GM23338 (cell line): ENCODE measurements around the gene APH1B. TPM values are rescaled to one million over a fixed set of nuclear protein-coding genes. Genes with fewer than 3 reads are reported as not detected.
"Not testable (repeated sequence)": the region's sequence is repeated elsewhere in the genome, so short reads cannot be mapped to it uniquely, and the experiment has no call there.

Experiments
- ATAC-seq: fragments of 200-7000 bp; cut with Tn5 transposase; 3 replicates; pipeline ENCODE4 v1.9.1; 2020
- DNase-seq: peaks from one replicate; pipeline ENCODE4 v3.0.0-alpha.2; 2015; ENCODE audit warnings: low spot score
- H2AFZ ChIP-seq: fragments of 200-600 bp; sonication (generic); 2 replicates; pipeline ENCODE4 v1.8.0; 2016; ENCODE audit warnings: antibody characterized with exemption, mild to moderate bottlenecking, moderate library complexity
- H3F3A ChIP-seq: fragments of 200-600 bp; sonication (generic); replicated peaks from 2 replicates; pipeline ENCODE4 v1.8.0; 2017; ENCODE audit warnings: antibody characterized with exemption, mixed run types, low read depth
- H3K27ac ChIP-seq: fragments of 200-600 bp; sonication (generic); 2 replicates; pipeline ENCODE4 v1.6.1; 2016; ENCODE audit warnings: low read depth
- H3K27me3 ChIP-seq: fragments of 200-600 bp; sonication (generic); 2 replicates; pipeline ENCODE4 v1.8.0; 2016; ENCODE audit warnings: mild to moderate bottlenecking, mixed run types, moderate library complexity; ENCODE audit not compliant: insufficient read depth
- H3K36me3 ChIP-seq: fragments of 200-600 bp; sonication (generic); 2 replicates; pipeline ENCODE4 v1.8.0; 2016; ENCODE audit warnings: mild to moderate bottlenecking; ENCODE audit not compliant: insufficient read depth
- H3K4me1 ChIP-seq: fragments of 200-600 bp; sonication (generic); 2 replicates; pipeline ENCODE4 v1.8.0; 2016; ENCODE audit warnings: mild to moderate bottlenecking, moderate library complexity; ENCODE audit not compliant: insufficient read depth
- H3K4me2 ChIP-seq: fragments of 200-600 bp; sonication (generic); 2 replicates; pipeline ENCODE4 v1.7.1; 2017; ENCODE audit warnings: mixed run types
- H3K4me3 ChIP-seq: fragments of 200-600 bp; sonication (generic); 2 replicates; pipeline ENCODE4 v1.6.1; 2016; ENCODE audit warnings: mixed run types
- H3K79me2 ChIP-seq: fragments of 200-600 bp; sonication (generic); replicated peaks from 2 replicates; pipeline ENCODE4 v1.8.0; 2017; ENCODE audit warnings: mild to moderate bottlenecking; ENCODE audit not compliant: insufficient read depth
- H3K9me2 ChIP-seq: fragments of 200-600 bp; sonication (generic); 2 replicates; pipeline ENCODE4 v1.8.0; 2017; ENCODE audit not compliant: insufficient read depth
- H4K20me1 ChIP-seq: fragments of 200-600 bp; sonication (generic); replicated peaks from 2 replicates; pipeline ENCODE4 v1.8.0; 2017; ENCODE audit warnings: mild to moderate bottlenecking; ENCODE audit not compliant: insufficient read depth
- H3K27ac Mint-ChIP-seq: 2 replicates; pipeline ENCODE4 v1.8.0; 2020; ENCODE audit warnings: inconsistent platforms, mild to moderate bottlenecking, moderate library complexity, mixed read lengths
- H3K27me3 Mint-ChIP-seq: 3 replicates; pipeline ENCODE4 v1.8.0; 2022; ENCODE audit warnings: low read depth, mild to moderate bottlenecking, moderate library complexity, mixed read lengths, inconsistent platforms; ENCODE audit not compliant: insufficient read depth, poor library complexity
- H3K36me3 Mint-ChIP-seq: 3 replicates; pipeline ENCODE4 v1.8.0; 2021; ENCODE audit warnings: low read depth, mild to moderate bottlenecking, inconsistent platforms, moderate library complexity, mixed read lengths
- H3K4me1 Mint-ChIP-seq: 3 replicates; pipeline ENCODE4 v1.8.0; 2020; ENCODE audit warnings: mild to moderate bottlenecking, inconsistent platforms, mixed read lengths
- H3K4me3 Mint-ChIP-seq: 3 replicates; pipeline ENCODE4 v1.8.0; 2021; ENCODE audit warnings: moderate library complexity, mild to moderate bottlenecking, inconsistent platforms, mixed read lengths
- H3K9me3 Mint-ChIP-seq: 3 replicates; pipeline ENCODE4 v1.8.0; 2020; ENCODE audit warnings: moderate library complexity, mild to moderate bottlenecking, inconsistent platforms, mixed read lengths
- CREB1 ChIP-seq: fragments of 250-450 bp; sonication (Bioruptor Pico); IDR thresholded peaks from 2 replicates; pipeline ENCODE4 v1.5.0; 2020; ENCODE audit warnings: low read depth, mild to moderate bottlenecking, moderate library complexity
- EZH2 ChIP-seq: fragments of 200-600 bp; sonication (generic); IDR thresholded peaks from one replicate; pipeline ENCODE4 v1.8.0; 2017; ENCODE audit warnings: antibody characterized with exemption, mild to moderate bottlenecking, low read depth; ENCODE audit not compliant: unreplicated experiment
- EZH2phosphoT487 ChIP-seq: fragments of 200-600 bp; sonication (generic); IDR thresholded peaks from one replicate; pipeline ENCODE4 v1.8.1; 2018; ENCODE audit warnings: antibody characterized with exemption; ENCODE audit not compliant: unreplicated experiment
- JUNB ChIP-seq: IDR thresholded peaks from one replicate; pipeline ENCODE4 v1.6.1; 2016; ENCODE audit warnings: antibody characterized with exemption; ENCODE audit not compliant: unreplicated experiment
- NANOG ChIP-seq: IDR thresholded peaks from 2 replicates; pipeline ENCODE4 v1.6.1; 2016; ENCODE audit warnings: antibody characterized with exemption, borderline replicate concordance
- POLR2AphosphoS5 ChIP-seq: IDR thresholded peaks from 2 replicates; pipeline ENCODE4 v1.6.1; 2016; ENCODE audit warnings: antibody characterized with exemption, low read depth
- STAT1 ChIP-seq: IDR thresholded peaks from one replicate; pipeline ENCODE4 v1.6.1; 2016; ENCODE audit warnings: antibody characterized with exemption; ENCODE audit not compliant: unreplicated experiment
- ZNF114 ChIP-seq: fragments of 250-450 bp; sonication (Bioruptor Pico); IDR thresholded peaks from 2 replicates; pipeline ENCODE4 v1.5.0; 2020; ENCODE audit warnings: mild to moderate bottlenecking, moderate library complexity
- ZNF331 ChIP-seq: fragments of 250-450 bp; sonication (Bioruptor Pico); IDR thresholded peaks from 2 replicates; pipeline ENCODE4 v1.5.0; 2020; ENCODE audit warnings: low read depth, mild to moderate bottlenecking, moderate library complexity
- polyA plus RNA-seq: library from polyadenylated mRNA; unstranded; fragments of >200 nt; fragmentation: Nextera tagmentation; extraction: Ambion mirVana; gene quantifications from 2 replicates; pipeline ENCODE4 v1.2.1, GENCODE V29; 2016
- total RNA-seq: library from RNA; depleted of rRNA; stranded (reverse); fragments of >200 nt; shearing (Covaris generic); gene quantifications from 2 replicates; pipeline ENCODE4 v1.2.3, GENCODE V29; 2014
- TF ChIP-seq, protein P1 (sequence below): IDR thresholded peaks from one replicate; pipeline ENCODE4 v1.6.1; 2018; ENCODE audit warnings: antibody characterized with exemption; ENCODE audit not compliant: unreplicated experiment
- TF ChIP-seq, protein P2 (sequence below): fragments of 250-450 bp; sonication (Bioruptor Pico); IDR thresholded peaks from 2 replicates; pipeline ENCODE4 v1.5.0; 2020; ENCODE audit warnings: mild to moderate bottlenecking, moderate library complexity

Gene APH1B
- total and polyA plus RNA-seq, 2 experiments from 2014 or later, result 14.3 to 24.4 TPM

DNA sequence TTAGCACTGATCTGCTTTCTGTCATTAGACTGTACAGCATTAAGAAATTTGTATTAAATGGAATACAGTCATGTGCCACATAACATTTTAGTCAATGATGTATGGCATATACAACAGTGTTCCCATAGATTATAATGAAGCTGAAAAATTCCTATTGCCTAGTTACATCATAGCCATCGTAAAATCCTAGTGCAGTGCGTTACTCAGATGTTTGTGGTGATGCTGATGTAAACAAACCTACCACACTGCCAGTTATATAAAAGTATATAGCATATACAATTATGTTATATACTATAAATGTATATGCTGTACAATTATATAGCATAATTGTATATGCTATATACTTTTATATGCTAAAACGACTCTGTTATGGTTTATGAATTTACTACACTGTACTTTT lies 41.7 kb downstream of the APH1B start:
- DNase-seq (no peak), ATAC-seq (no peak)
- H3K9me3 Mint-ChIP-seq, result no peaks in the 10 kb centered on the region
- no peaks in the 10 kb centered on the region for H3K36me3 Mint-ChIP-seq
- Histone ChIP-seq H3K4me3 (no peak overlapping the region), H3K27ac (no peak overlapping the region), H4K20me1 (no peaks in the 10 kb centered on the region), H3K9me2 (0 out of 2 replicates have a peak, but pooled peaks cover 3% of the 10 kb centered on the region), H3K27me3 (no peaks in the 10 kb centered on the region), H3K4me2 (no peak overlapping the region), H3K4me1 (peaks cover 42% of the 10 kb centered on the region), H3K79me2 (no peaks in the 10 kb centered on the region), H3K36me3 (no peaks in the 10 kb centered on the region), H2AFZ (no peak overlapping the region), H3F3A (no peaks in the 10 kb centered on the region)
- peaks cover 6% of the 10 kb centered on the region for H3K27me3 Mint-ChIP-seq
- no peak overlapping the region for H3K4me3 Mint-ChIP-seq
- H3K4me1 Mint-ChIP-seq, result peaks cover 38% of the 10 kb centered on the region
- no peak overlapping the region for H3K27ac Mint-ChIP-seq
- no peak for TF ChIP-seq ZNF331 (CRISPR knock-in tag)
- no peak for TF ChIP-seq POLR2AphosphoS5
- no peak for TF ChIP-seq CREB1 (CRISPR knock-in tag)
- TF ChIP-seq, protein P1, sequence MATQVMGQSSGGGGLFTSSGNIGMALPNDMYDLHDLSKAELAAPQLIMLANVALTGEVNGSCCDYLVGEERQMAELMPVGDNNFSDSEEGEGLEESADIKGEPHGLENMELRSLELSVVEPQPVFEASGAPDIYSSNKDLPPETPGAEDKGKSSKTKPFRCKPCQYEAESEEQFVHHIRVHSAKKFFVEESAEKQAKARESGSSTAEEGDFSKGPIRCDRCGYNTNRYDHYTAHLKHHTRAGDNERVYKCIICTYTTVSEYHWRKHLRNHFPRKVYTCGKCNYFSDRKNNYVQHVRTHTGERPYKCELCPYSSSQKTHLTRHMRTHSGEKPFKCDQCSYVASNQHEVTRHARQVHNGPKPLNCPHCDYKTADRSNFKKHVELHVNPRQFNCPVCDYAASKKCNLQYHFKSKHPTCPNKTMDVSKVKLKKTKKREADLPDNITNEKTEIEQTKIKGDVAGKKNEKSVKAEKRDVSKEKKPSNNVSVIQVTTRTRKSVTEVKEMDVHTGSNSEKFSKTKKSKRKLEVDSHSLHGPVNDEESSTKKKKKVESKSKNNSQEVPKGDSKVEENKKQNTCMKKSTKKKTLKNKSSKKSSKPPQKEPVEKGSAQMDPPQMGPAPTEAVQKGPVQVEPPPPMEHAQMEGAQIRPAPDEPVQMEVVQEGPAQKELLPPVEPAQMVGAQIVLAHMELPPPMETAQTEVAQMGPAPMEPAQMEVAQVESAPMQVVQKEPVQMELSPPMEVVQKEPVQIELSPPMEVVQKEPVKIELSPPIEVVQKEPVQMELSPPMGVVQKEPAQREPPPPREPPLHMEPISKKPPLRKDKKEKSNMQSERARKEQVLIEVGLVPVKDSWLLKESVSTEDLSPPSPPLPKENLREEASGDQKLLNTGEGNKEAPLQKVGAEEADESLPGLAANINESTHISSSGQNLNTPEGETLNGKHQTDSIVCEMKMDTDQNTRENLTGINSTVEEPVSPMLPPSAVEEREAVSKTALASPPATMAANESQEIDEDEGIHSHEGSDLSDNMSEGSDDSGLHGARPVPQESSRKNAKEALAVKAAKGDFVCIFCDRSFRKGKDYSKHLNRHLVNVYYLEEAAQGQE, result no peak
- no peak for TF ChIP-seq NANOG
- TF ChIP-seq ZNF114 (CRISPR knock-in tag), result no peak
- no peak for TF ChIP-seq STAT1
- no peak for TF ChIP-seq JUNB
- TF ChIP-seq, protein P2, sequence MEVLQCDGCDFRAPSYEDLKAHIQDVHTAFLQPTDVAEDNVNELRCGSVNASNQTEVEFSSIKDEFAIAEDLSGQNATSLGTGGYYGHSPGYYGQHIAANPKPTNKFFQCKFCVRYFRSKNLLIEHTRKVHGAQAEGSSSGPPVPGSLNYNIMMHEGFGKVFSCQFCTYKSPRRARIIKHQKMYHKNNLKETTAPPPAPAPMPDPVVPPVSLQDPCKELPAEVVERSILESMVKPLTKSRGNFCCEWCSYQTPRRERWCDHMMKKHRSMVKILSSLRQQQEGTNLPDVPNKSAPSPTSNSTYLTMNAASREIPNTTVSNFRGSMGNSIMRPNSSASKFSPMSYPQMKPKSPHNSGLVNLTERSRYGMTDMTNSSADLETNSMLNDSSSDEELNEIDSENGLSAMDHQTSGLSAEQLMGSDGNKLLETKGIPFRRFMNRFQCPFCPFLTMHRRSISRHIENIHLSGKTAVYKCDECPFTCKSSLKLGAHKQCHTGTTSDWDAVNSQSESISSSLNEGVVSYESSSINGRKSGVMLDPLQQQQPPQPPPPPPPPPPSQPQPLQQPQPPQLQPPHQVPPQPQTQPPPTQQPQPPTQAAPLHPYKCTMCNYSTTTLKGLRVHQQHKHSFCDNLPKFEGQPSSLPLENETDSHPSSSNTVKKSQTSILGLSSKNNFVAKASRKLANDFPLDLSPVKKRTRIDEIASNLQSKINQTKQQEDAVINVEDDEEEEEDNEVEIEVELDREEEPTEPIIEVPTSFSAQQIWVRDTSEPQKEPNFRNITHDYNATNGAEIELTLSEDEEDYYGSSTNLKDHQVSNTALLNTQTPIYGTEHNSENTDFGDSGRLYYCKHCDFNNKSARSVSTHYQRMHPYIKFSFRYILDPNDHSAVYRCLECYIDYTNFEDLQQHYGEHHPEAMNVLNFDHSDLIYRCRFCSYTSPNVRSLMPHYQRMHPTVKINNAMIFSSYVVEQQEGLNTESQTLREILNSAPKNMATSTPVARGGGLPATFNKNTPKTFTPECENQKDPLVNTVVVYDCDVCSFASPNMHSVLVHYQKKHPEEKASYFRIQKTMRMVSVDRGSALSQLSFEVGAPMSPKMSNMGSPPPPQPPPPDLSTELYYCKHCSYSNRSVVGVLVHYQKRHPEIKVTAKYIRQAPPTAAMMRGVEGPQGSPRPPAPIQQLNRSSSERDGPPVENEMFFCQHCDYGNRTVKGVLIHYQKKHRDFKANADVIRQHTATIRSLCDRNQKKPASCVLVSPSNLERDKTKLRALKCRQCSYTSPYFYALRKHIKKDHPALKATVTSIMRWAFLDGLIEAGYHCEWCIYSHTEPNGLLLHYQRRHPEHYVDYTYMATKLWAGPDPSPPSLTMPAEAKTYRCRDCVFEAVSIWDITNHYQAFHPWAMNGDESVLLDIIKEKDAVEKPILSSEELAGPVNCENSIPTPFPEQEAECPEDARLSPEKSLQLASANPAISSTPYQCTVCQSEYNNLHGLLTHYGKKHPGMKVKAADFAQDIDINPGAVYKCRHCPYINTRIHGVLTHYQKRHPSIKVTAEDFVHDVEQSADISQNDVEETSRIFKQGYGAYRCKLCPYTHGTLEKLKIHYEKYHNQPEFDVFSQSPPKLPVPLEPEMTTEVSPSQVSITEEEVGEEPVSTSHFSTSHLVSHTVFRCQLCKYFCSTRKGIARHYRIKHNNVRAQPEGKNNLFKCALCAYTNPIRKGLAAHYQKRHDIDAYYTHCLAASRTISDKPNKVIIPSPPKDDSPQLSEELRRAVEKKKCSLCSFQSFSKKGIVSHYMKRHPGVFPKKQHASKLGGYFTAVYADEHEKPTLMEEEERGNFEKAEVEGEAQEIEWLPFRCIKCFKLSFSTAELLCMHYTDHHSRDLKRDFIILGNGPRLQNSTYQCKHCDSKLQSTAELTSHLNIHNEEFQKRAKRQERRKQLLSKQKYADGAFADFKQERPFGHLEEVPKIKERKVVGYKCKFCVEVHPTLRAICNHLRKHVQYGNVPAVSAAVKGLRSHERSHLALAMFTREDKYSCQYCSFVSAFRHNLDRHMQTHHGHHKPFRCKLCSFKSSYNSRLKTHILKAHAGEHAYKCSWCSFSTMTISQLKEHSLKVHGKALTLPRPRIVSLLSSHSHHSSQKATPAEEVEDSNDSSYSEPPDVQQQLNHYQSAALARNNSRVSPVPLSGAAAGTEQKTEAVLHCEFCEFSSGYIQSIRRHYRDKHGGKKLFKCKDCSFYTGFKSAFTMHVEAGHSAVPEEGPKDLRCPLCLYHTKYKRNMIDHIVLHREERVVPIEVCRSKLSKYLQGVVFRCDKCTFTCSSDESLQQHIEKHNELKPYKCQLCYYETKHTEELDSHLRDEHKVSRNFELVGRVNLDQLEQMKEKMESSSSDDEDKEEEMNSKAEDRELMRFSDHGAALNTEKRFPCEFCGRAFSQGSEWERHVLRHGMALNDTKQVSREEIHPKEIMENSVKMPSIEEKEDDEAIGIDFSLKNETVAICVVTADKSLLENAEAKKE, result no peak
- TF ChIP-seq EZH2, result no peak
- no peak for TF ChIP-seq EZH2phosphoT487

DNA sequence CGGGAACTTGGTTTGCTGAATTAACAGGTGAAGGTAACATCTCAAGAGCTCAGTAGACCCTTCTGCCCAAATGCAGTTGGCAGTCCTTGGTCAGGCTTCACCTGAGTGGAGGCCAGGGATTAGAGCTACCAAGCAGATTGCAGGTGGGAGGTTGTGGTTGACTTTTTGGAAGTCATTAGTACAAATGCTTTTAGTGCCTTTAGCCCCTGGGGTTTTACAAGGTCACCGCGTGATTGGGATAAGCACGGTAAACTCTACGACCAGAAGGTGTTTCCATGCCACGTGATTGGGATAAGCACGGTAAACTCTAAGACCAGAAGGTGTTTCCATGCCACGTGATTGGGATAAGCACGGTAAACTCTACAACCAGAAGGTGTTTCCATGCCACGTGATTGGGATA lies 43.0 kb downstream of the APH1B start:
- H2AFZ ChIP-seq, H3K27me3 ChIP-seq, ATAC-seq, H3K9me2 ChIP-seq, H4K20me1 ChIP-seq, H3K4me3 ChIP-seq, H3K27me3 Mint-ChIP-seq, H3K4me2 ChIP-seq, H3F3A ChIP-seq, H3K36me3 Mint-ChIP-seq, H3K27ac ChIP-seq, DNase-seq, H3K79me2 ChIP-seq, H3K4me3 Mint-ChIP-seq, H3K36me3 ChIP-seq, H3K27ac Mint-ChIP-seq, H3K9me3 Mint-ChIP-seq: not testable (repeated sequence)
- peaks cover 28% of the 10 kb centered on the region for H3K4me1 Mint-ChIP-seq
- H3K4me1 ChIP-seq, result peaks cover 28% of the 10 kb centered on the region
